CD4-positive, CD25-positive, alpha-beta regulatory T cell (primary cell): ENCODE results near the gene SORL1. TPM values are rescaled to one million over a fixed set of nuclear protein-coding genes. Genes with fewer than 3 reads are reported as not detected.

Experiments used
- polyA plus RNA-seq, 4 donors: library from polyadenylated mRNA; unstranded; fragments of 300-500 nt; fragmentation: Illumina TruSeq; gene quantifications; one replicate each; pipeline ENCODE4 v1.2.3, GENCODE V29; 2021
- total RNA-seq: library from RNA; stranded (reverse); gene quantifications from one replicate; pipeline ENCODE4 v1.2.3, GENCODE V29; 2022

SORL1 gene
- total and polyA plus RNA-seq, 5 donors from 2014 or later: 143 to 441 (median 168) TPM

Other genes with a start within 250 kb of the SORL1 start
- 81.4 TPM for gene SC5D, start 159.5 kb upstream of the SORL1 start, total RNA-seq
- gene SC5D, start 159.5 kb upstream of the SORL1 start, polyA plus RNA-seq: 10 to 100 TPM in 2 of 4 donors, 1 to 10 TPM in 2; 8.0 to 12.8 (median 9.6) TPM